NCI-H2107 treated with DMSO at 0.1 percent for 48 hours (cell line): ENCODE measurements around the gene MLIP.
"Not testable (repeated sequence)": the region's sequence is repeated elsewhere in the genome, so short reads cannot be mapped to it uniquely, and the experiment has no call there.

Source experiments
- DNase-seq: peaks from one replicate; lab custom pipeline; 2025; ENCODE audit not compliant: unreplicated experiment; lab: John Stamatoyannopoulos, UW

Gene MLIP

GRCh38 chr6:54135665-54136369 is 24.6 kb downstream of the MLIP start:
- DNase-seq: no peak

GRCh38 chr6:54138795-54139194 is 27.6 kb downstream of the MLIP start:
- DNase-seq: no peak

DNA sequence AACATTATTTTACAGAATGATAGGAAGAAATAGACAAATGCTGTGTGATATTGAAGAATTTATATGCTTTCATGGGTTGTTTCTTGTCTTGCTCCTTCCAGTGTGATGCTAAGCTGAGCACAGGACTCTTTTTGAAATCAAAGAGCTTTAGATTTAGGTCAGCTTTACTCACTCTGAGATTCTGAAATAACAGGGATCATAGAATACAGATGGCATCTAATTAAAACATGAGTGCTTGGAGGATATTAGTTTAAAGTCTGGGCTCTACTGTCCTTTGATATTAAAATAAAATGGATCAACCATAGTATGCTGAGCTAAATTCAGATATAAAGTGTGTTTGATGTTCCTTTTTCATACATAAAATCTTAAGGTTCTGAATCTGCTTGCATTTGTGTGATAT is 29.6 kb downstream of the MLIP start:
- DNase-seq: no peak

DNA sequence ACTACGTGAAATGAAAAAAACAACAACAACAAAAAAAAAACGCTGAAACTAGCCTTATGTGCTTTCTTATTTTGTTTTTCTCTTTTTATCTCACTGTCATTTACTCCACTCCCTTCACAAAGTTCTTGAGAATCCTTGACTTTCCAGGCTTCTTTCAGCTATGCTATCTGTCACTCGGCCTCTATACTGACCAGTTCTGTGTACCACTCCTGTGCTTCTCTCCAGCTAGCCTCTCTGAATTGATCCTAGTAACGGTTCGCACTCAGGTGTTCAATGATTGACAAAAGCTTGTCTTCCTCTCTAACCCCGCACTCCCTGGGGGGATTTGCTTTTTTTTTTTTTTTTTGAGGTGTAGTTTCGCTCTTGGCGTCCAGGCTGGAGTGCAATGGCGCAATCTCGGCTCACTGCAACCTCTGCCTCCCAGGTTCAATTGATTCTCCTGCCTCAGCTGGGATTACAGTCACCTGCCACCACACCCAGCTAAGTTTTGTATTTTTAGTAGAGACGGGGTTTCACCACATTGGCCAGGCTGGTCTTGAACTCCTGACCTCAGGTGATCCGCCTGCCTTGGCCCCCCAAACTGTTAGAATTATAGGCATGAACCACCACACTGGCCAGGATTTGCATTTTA is 31.8 kb downstream of the MLIP start:
- no peak for DNase-seq

GRCh38 chr6:54151861-54152260 is 40.6 kb downstream of the MLIP start:
- no peak for DNase-seq

GRCh38 chr6:54156650-54157250 is 45.5 kb downstream of the MLIP start:
- DNase-seq: no peak

DNA sequence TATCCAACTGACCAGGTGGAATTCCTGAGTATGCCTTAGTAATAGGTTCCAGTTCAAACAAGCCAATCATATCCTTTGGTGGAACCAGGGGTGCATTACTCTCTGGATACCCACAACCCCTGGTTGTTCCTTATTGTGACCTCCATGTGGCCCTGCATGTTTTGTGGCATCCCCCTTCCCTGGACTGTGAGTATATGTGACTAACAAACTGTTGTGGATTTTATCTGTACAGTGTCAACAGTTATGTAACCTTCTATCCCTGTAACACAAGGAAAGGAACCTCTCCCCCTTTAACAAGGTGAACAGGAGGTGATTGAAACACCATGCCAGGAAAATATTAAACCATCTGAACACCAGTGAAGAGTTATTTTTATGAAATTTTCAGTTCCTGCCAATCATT is 46.2 kb downstream of the MLIP start:
- no peak for DNase-seq

GRCh38 chr6:54173089-54173488 is 61.8 kb downstream of the MLIP start:
- no peak for DNase-seq

DNA sequence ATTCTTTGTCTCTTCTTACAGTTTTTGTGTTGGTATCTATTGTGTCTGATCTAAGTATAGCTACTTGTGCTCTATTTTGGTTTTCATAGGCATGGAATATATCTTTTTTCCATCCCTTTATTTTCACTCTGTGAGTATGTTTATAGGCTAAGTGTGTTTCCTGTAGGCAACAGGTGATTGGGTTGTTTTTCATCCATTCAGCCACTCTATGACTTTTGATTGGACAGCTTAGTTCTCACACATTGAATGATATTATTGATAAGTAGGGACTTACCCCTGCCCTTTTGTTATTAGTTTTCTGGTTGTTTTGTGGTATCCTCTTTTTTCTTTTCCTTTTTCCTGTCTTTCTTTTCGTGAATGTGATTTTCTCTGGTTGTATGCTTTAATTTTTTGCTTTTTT is 67.9 kb downstream of the MLIP start:
- no peak for DNase-seq

- DNase-seq: no peak
Observed at GRCh38 chr6:54183616-54184015, 72.4 kb downstream of the MLIP start.

GRCh38 chr6:54185885-54186284 is 74.6 kb downstream of the MLIP start:
- no peak for DNase-seq

- DNase-seq: no peak
Observed at GRCh38 chr6:54188846-54189245, 77.6 kb downstream of the MLIP start.

- no peak for DNase-seq
Observed at GRCh38 chr6:54191461-54191860, 80.2 kb downstream of the MLIP start.

DNA sequence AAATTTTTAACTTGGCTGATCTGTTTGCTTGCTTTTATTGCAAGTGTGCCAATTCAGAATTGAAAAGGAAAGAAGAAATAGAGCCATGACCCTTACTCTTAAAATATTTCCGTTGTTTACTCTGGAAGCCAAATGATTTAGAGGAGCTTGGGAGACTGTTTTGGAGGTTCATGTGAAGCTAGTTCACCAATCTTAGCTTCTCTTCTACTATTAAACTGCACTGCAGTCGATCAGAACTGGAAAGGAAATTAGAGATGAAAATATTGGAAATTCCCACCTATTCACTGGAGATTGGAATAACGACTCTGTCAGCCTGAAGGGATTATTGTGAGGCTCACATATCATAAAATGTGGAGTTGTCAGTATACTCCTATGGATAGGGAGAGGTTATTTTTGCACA is 81.8 kb downstream of the MLIP start:
- no peak for DNase-seq

- DNase-seq: no peak
Observed at GRCh38 chr6:54193560-54193959, 82.3 kb downstream of the MLIP start.

- DNase-seq: no peak
Observed at GRCh38 chr6:54194067-54194466, 82.8 kb downstream of the MLIP start.

GRCh38 chr6:54195637-54196036 is 84.4 kb downstream of the MLIP start:
- no peak for DNase-seq

- DNase-seq: no peak
Observed at GRCh38 chr6:54196905-54197304, 85.7 kb downstream of the MLIP start.

DNA sequence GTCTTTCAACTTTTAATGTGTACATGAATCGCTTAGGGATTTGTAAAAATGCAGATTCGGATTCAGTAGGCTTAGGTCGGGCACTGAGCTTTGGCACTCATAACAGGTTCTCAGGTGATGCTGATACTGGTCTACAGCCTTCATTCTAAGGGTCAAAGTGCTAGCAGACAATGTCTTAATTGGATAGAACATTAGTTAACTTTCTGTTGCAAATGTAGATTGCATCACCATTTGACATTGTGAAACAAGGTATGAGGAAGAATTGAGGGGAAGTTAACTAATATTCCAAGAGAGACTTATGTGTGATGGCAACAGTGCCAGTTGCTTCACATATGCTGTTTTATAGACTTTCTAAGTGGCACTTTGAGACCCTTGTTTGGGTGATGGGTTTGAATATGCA is 86.9 kb downstream of the MLIP start:
- DNase-seq: no peak

DNA sequence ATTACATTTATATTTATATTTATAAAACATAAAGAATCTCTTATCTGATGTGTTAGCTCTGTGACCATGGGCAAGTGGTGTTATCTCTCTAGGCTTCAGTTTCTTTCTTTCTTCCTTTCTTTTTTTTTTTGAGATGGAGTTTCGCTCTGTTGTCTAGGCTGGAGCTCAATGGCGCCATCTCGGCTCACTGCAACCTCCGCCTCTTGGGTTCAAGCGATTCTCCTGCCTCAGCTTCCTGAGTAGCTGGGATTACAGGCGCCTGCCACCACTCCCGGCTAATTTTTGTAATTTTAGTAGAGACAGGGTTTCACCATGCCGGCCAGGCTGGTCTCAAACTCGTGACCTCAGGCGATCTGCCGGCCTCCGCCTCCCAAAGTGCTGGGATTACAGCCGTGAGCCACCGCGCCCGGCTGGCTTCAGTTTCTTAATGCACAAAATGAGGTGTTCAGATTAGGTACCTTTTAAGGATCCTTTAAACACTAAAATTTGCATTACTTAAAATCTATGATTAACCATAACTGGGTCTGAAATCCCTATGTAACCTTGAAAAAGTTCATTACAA is 92.3 kb downstream of the MLIP start:
- not testable (repeated sequence) for DNase-seq

- no peak for DNase-seq
Observed at GRCh38 chr6:54204921-54205591, 93.8 kb downstream of the MLIP start.

GRCh38 chr6:54206510-54206909 is 95.3 kb downstream of the MLIP start:
- DNase-seq: no peak
